ENCODE measurements around the gene KATNAL1.

GRCh38 chr13:30178976-30179375, 128.4 kb downstream of the KATNAL1 start:
- TF ChIP-seq CTCF (IDR thresholded peaks at IDR 0.05) (no peak), POLR2A (IDR thresholded peaks at IDR 0.05) (no peak)

All from prostate gland (tissue), 2 donors.